Tibial artery (tissue), 4 donors: Measurements from ENCODE around the gene POLG2.

Experiments
- DNase-seq, 2 donors: peaks; one replicate each; pipeline ENCODE4 v3.0.0-alpha.2; 2019
- H3K27ac ChIP-seq, 2 donors: fragments of 200-600 bp; sonication (generic) in 1 of 2; 1 replicate in 1 of 2; 2 replicates in 1 of 2; pipeline ENCODE4 v1.5.1; 2018 to 2019; ENCODE audit warnings: mild to moderate bottlenecking in 1 of 2
- H3K27me3 ChIP-seq, 2 donors: fragments of 200-600 bp; sonication (generic) in 1 of 2; one replicate each; pipeline versions ENCODE4 v1.5.1 to v1.6.0; 2016 to 2019
- H3K36me3 ChIP-seq, 3 donors: fragments of 200-600 bp; sonication (generic) in 2 of 3; one replicate each; pipeline ENCODE4 v1.5.1; 2016 to 2019; ENCODE audit warnings: mild to moderate bottlenecking in 2 of 3
- H3K4me1 ChIP-seq, 4 donors: fragments of 200-600 bp; sonication (generic) in 2 of 4; 1 replicate in 3 of 4; 2 replicates in 1 of 4; pipeline ENCODE4 v1.5.1; 2016 to 2019
- H3K4me3 ChIP-seq, 2 donors: fragments of 200-600 bp; sonication (generic) in 1 of 2; 1 replicate in 1 of 2; 2 replicates in 1 of 2; pipeline ENCODE4 v1.5.1; 2018 to 2019; ENCODE audit warnings: mild to moderate bottlenecking in 2 of 2
- H3K9me3 ChIP-seq, 3 donors: fragments of 200-600 bp; sonication (generic) in 1 of 3; one replicate each; pipeline ENCODE4 v1.5.1; 2016 to 2019
- intact Hi-C: fragments of 100-400 bp; cut with DNase I; formaldehyde crosslinking; loops from one replicate; pipeline ENCODE4 v1.15.0; 2023; ENCODE audit warnings: low total_unique reads
- TF ChIP-seq, protein P1 (sequence below), 2 experiments: fragments of 200-600 bp in 1 of 2; fragments of 450-650 bp in 1 of 2; IDR thresholded peaks; one replicate each; pipeline ENCODE4 v1.5.1; 2017 to 2019; ENCODE audit warnings: antibody characterized with exemption in 2 of 2, mild to moderate bottlenecking in 1 of 2, moderate library complexity in 1 of 2

Gene POLG2

DNA sequence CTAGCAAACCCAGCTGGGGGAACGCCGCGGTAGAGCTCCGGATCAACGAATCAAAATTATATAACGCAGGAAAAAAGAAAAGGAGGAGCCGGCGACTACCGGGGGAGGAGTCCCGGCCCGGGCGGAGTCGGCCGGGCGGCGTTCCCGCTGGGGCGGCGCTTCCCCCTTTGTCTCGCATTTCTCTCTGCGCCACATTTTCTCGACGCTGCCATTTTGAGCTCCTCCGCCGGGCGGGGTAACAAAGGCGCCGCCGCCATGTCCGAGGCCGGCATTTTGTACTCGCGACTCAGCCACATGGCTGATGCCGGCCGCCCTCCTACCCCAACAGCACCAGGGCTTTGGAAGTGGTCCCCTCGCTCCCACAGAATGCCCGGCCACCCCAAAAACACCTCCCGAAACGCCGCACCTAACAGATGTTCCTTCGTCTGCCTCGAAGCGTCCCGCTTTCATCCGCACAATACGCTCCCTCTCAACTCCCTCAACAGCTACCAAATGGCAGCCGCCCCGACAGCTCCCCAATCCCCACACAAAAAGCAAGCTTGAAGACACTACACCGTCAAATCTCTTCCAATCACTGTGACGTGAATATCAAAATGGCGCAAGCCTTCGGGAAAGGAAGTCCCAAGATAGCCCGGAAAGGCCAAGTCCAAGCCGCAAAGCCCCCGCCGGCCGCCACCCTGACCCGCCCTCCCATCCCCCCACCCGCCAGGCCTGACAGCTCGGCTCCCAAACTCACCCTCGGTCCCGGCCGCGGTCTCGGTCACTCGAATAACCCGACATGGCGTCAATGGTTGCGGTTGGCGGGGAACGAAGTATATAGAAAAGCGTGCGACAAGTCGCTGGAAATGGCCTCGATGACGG lies 8.7 kb upstream of the POLG2 start:
- Histone ChIP-seq H3K27me3 (no peaks in the 10 kb centered on the region), H3K4me3 (peak overlapping the region; percentile 88 to 97), H3K4me1 (peaks cover 8 to 64% (median 53%) of the 10 kb centered on the region in 4 donors), H3K9me3 (no peaks in the 10 kb centered on the region), H3K27ac (peak overlapping the region; percentile 99 to 100), H3K36me3 (peaks cover 49 to 65% (median 49%) of the 10 kb centered on the region in 3 donors)
- intact Hi-C loops = no loop called here
- peak; percentile 91 to 96 for DNase-seq
- TF ChIP-seq, protein P1, sequence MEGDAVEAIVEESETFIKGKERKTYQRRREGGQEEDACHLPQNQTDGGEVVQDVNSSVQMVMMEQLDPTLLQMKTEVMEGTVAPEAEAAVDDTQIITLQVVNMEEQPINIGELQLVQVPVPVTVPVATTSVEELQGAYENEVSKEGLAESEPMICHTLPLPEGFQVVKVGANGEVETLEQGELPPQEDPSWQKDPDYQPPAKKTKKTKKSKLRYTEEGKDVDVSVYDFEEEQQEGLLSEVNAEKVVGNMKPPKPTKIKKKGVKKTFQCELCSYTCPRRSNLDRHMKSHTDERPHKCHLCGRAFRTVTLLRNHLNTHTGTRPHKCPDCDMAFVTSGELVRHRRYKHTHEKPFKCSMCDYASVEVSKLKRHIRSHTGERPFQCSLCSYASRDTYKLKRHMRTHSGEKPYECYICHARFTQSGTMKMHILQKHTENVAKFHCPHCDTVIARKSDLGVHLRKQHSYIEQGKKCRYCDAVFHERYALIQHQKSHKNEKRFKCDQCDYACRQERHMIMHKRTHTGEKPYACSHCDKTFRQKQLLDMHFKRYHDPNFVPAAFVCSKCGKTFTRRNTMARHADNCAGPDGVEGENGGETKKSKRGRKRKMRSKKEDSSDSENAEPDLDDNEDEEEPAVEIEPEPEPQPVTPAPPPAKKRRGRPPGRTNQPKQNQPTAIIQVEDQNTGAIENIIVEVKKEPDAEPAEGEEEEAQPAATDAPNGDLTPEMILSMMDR (IDR thresholded peaks at IDR 0.05) = no peak

DNA sequence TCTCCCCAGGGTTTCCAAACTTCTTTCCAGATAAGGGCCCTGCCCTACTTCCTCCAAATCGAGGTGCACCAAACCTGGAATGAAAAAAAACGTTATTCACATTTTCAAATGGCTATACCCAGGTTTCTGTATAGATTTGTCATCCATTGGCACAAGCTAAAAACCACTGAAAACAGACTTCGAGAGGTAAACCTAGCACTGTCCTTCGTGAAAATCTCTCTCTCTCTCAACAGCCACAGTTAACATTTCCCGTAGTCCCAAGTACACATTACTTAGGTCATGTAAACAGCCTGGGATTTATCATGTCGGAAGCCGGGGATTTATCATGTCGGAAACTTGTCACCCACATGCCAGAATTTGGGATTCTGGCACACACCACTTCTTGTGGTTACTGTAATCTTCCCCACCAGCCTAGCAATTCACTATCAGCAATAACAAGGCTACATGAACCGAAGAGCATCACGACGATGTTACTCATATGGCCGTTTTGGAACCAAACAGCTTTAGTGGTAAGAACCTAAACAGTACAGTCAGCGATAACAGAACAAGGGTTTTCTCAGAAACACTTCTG lies 8.0 kb upstream of the POLG2 start:
- H3K27ac ChIP-seq = peak overlapping the region; percentile 99 to 100
- H3K4me3 ChIP-seq = peak overlapping the region; percentile 88 to 97
- no peak for DNase-seq
- TF ChIP-seq, protein P1 (IDR thresholded peaks at IDR 0.05) = no peak
- no peaks in the 10 kb centered on the region for H3K27me3 ChIP-seq
- H3K9me3 ChIP-seq = no peaks in the 10 kb centered on the region
- H3K4me1 ChIP-seq = peaks cover 8 to 69% (median 57%) of the 10 kb centered on the region in 4 donors
- H3K36me3 ChIP-seq = peaks cover 50 to 65% (median 51%) of the 10 kb centered on the region in 3 donors
- intact Hi-C loops = no loop called here

DNA sequence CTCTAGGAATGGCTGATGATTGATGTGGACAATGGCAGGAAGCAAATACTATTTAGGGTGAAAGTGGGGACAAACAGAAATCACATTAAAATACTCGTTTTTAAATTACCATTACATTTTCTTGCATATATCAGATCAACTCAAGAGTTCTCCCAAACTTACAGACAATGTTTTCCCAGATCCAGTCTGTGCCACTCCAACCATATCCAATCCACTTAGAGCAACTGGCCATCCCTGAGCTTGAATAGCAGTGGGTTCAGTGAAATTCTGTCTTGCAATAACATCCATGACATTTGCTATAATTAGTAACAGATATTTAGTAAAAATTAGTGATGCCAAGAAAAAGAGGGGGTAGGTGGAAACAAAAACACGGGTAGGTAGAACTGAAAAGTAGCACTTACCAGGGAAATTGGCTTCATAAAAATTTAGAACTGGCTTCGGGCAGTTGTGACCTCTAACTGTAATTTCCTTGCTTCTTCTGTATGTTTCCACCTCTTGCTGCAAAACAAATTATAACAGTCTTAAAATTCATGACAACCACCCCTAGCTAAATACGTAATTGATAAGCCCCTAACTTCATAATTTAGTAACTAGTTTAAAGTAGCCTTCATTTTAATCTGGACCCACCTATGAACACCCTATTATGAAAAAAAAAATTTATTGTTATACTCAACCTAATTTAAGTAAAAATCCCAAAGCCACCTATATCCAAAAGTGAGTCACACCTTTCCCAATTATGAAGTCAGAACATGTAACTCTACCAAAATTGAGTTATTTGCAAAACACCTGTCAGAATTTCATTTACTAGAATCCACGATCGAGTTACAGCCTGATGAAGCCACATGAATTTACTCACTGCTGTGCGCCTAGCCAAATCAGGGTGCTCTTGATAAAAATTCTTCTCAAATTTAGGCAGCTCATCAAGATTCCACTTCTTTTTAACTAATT lies 7.2 kb upstream of the POLG2 start:
- Histone ChIP-seq H3K9me3 (no peaks in the 10 kb centered on the region), H3K4me3 (peak overlapping the region; percentile 88 to 97), H3K27me3 (no peaks in the 10 kb centered on the region), H3K4me1 (peaks cover 8 to 69% (median 53%) of the 10 kb centered on the region in 4 donors), H3K27ac (peak overlapping the region; percentile 99 to 100), H3K36me3 (peaks cover 52 to 67% (median 58%) of the 10 kb centered on the region in 3 donors)
- no peak for DNase-seq
- intact Hi-C loops = no loop called here
- TF ChIP-seq, protein P1 (IDR thresholded peaks at IDR 0.05) = no peak

GRCh38 chr17:64503341-64503740 lies 6.5 kb upstream of the POLG2 start:
- intact Hi-C loops = no loop called here
- peaks cover 58 to 72% (median 58%) of the 10 kb centered on the region in 3 donors for H3K36me3 ChIP-seq

More at GRCh38 chr17:64503341-64503740, 6.5 kb upstream of the POLG2 start:
- peak overlapping the region; percentile 99 to 100 for H3K27ac ChIP-seq
- DNase-seq = no peak
- H3K9me3 ChIP-seq = no peaks in the 10 kb centered on the region
- no peaks in the 10 kb centered on the region for H3K27me3 ChIP-seq
- H3K4me3 ChIP-seq = peak overlapping the region in 1 of 2 donors; percentile 88
- TF ChIP-seq, protein P1 (IDR thresholded peaks at IDR 0.05) = no peak
- H3K4me1 ChIP-seq = peaks cover 8 to 69% (median 46%) of the 10 kb centered on the region in 4 donors
